Astrocyte of the spinal cord (primary cell): Measurements from ENCODE around the gene DNAH8.
"Not testable (repeated sequence)": the region's sequence is repeated elsewhere in the genome, so short reads cannot be mapped to it uniquely, and the experiment has no call there.

ENCODE experiments used
- DNase-seq: peaks from one replicate; pipeline ENCODE4 v3.0.0; 2011; ENCODE audit warnings: low read depth, low spot score
- H3K4me3 ChIP-seq: 2 replicates; pipeline ENCODE4 v1.5.1; 2011; ENCODE audit warnings: low read depth, mild to moderate bottlenecking, low read length, moderate library complexity
- in situ Hi-C: cut with HindIII; loops from 2 replicates; pipeline ENCODE4 v1.10.0; 2017; ENCODE audit warnings: low sequenced_read_pairs
- TF ChIP-seq, protein P1 (sequence below): IDR thresholded peaks from 2 replicates; pipeline ENCODE4 v1.5.1; 2012; ENCODE audit warnings: low read depth, mild to moderate bottlenecking, low read length, inconsistent platforms

DNAH8 gene

DNA sequence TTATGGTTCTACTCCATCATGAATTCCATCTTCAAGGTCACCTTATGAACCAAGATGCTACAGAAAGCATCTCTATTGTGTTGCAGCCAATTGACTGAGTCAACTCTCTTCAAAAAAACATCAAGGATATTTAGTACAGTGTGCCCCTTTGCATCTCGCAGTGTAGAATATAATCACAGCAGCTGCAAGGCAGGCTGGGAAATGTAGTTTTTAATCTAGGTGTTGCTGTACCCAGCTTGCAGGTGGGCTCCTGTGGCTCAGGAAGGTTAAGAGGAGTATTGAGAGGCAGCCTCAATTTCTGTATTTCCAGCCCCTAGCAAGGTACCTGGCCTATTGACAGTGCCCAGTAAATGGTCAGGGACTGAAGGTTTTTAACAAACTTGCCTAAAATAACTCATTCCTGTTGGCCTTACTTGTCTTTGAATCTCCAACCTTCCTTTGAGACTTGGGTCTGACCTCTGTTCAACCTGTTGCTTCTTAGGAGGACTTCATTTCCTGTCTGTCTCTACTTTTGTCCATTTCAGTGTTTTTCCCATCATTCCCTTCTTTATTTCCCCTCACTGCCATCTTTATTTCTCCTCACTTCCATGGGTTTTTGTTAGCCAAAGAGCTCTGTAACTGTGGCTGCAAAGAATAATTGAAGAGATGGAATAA, 150.5 kb downstream of the DNAH8 start:
- in situ Hi-C loops: no loop called here
- TF ChIP-seq, protein P1, sequence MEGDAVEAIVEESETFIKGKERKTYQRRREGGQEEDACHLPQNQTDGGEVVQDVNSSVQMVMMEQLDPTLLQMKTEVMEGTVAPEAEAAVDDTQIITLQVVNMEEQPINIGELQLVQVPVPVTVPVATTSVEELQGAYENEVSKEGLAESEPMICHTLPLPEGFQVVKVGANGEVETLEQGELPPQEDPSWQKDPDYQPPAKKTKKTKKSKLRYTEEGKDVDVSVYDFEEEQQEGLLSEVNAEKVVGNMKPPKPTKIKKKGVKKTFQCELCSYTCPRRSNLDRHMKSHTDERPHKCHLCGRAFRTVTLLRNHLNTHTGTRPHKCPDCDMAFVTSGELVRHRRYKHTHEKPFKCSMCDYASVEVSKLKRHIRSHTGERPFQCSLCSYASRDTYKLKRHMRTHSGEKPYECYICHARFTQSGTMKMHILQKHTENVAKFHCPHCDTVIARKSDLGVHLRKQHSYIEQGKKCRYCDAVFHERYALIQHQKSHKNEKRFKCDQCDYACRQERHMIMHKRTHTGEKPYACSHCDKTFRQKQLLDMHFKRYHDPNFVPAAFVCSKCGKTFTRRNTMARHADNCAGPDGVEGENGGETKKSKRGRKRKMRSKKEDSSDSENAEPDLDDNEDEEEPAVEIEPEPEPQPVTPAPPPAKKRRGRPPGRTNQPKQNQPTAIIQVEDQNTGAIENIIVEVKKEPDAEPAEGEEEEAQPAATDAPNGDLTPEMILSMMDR: no peak
- DNase-seq: no peak
- H3K4me3 ChIP-seq: no peak overlapping the region

DNA sequence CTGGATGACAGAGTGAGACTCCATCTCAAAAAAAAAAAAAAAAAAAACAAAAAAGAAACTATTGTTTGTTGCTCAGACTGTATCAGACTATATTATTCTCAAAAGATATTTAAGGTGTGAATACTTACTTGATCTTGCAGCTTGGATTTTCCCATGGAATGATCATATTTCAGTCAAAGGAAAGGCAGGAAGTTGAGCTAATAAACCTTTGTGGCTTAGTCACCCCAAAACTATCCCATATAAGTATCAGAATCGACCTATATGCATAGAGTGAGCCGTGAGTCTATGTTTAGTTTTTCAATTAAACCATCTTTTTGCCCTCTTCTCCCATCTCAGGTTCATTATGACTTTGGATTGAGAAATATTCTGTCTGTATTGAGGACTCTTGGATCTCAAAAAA, 152.6 kb downstream of the DNAH8 start:
- in situ Hi-C loops: no loop called here
- no peak for DNase-seq
- H3K4me3 ChIP-seq: no peak overlapping the region
- TF ChIP-seq, protein P1: no peak

DNA sequence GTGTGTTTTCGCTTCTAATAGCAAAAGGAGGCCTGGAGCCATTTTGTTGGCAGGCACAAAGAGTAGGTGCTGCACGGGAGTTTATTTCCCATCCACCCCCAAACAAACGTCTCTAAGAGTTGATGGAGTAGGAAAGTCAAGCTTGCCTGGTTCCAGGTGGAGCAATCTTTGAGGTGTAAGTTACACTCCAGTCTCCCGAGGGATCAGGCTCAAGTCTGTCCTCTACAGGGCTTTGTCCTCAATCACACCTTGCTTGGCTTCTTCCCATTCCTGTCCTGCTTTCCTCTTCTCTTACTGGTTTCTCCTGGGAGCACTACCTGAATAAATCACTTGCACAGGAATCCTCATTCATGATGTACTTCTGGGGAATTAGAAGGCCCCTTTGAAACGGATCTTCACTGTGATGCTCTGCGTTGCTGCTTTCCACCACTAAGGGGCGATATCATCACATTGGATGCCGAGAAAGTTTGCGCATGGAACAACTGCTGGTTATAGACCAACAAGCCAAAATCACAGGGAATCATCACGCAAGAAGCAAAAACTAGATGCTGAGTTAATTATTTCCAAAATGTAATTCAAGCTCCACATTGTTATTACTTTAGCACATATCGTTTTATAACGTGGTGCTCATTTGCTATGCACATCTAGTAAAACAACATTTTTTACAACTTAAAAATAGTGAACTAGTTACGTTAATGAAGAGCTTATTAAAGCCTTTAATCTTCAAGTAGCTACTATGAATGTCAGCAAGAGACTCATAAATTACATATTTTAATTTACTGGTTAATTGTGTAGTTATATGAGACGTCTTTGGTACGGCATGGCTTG, 156.8 kb downstream of the DNAH8 start:
- TF ChIP-seq, protein P1: peak; percentile 97
- in situ Hi-C loops: no loop called here
- peak; percentile 46 for DNase-seq
- H3K4me3 ChIP-seq: no peak overlapping the region

DNA sequence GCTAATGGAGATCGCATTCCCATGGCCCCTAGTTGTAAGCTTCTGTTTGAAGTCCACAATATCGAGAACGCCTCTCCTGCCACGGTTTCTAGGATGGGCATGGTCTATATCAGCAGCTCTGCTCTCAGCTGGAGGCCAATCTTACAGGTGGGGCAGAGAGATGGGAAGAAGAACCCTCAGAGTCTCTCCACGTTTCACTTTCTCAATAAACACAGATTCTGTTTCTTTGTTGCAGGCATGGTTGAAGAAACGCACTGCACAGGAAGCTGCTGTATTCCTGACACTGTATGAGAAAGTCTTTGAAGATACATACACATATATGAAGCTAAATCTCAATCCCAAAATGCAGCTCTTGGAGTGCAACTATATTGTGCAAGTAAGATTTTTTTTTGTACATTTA, 157.9 kb downstream of the DNAH8 start:
- no peak overlapping the region for H3K4me3 ChIP-seq

DNA sequence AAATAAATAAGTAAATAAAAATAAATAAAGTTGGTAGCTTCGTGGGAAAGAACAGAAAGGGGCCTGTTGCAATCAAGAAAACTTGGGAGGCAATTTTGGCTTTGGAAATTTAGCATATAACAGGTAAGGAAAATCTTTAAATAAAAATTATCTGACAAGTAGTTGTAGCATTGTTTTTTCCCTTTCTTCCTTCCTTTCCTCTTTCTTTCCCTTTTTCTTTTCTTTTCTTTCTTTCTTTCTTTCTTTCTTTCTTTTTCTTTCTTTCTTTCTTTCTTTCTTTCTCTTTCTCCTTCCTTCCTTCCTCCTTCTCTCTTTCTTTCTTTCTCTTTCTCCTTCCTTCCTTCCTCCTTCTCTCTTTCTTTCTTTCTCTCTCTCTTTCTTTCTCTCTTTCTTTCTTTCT, 158.7 kb downstream of the DNAH8 start:
- in situ Hi-C loops, H3K4me3 ChIP-seq, DNase-seq: not testable (repeated sequence)

More for the DNA sequence above, 157.9 kb downstream of the DNAH8 start:
- in situ Hi-C loops: no loop called here
- TF ChIP-seq, protein P1: no peak
- DNase-seq: no peak

DNA sequence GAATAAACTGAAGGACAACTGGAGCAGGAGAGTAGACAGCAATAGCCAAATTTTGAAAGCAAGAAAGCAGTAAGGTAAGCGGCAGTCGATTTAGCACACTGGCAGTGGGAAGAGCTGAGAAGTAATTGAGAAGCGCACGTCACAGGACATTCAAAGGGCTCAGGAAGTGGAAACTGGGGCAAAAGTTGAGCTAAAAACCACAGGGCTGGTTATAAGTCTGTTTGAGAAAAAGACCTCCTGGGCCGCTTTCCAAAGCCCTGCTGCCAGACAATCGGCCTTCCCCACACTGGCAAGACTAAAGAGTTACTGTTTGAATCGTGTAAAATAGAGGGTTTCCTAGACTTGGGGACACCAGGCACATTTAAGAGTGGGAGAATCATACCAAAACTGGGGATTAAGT, 161.4 kb downstream of the DNAH8 start:
- no peak overlapping the region for H3K4me3 ChIP-seq
- TF ChIP-seq, protein P1: no peak
- in situ Hi-C loops: no loop called here
- DNase-seq: peak; percentile 52

DNA sequence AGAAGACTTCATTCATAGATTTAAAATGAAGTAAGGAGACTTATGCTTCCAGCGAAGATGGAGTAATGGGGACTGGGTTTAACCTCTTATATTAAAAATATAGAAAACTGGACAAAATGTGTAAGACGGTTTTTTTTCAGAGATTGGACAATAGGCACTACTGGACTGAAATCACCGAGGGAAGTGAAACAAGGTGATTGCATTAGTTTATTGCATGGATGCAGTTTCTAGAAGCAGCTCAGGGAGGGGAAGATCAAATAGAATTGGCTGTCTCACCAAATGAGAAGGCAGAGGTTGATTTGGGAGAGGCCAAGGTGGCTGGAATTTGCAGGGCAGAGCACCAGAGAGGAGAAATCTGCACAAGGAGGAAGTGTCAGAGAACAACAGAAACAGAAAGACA, 162.6 kb downstream of the DNAH8 start:
- H3K4me3 ChIP-seq: no peak overlapping the region
- DNase-seq: no peak
- in situ Hi-C loops: no loop called here
- TF ChIP-seq, protein P1: no peak
